PFSK-1 (cell line): ENCODE data around the gene CCDC97.

Source experiments
- FOXP2 ChIP-seq: optimal IDR thresholded peaks from 2 replicates; pipeline ENCODE3; 2011; ENCODE audit warnings: borderline replicate concordance, control low read depth, inconsistent platforms; ENCODE audit not compliant: insufficient read depth; ENCODE audit errors: extremely low read length, extremely low read depth
- POLR2AphosphoS5 ChIP-seq: IDR thresholded peaks from 2 replicates; pipeline ENCODE4 v1.6.1; 2012; ENCODE audit warnings: low read depth, mild to moderate bottlenecking, control low read depth, low read length, moderate library complexity
- REST ChIP-seq, 2 experiments: IDR thresholded peaks; 2 replicates each; pipeline versions ENCODE4 v1.6.1 to v1.8.0; 2011 to 2012; ENCODE audit warnings: low read depth in 2 of 2, low read length in 2 of 2, control low read depth in 1 of 2, inconsistent platforms in 1 of 2, mild to moderate bottlenecking in 1 of 2, moderate library complexity in 1 of 2; ENCODE audit not compliant: insufficient read depth in 1 of 2
- SIN3A ChIP-seq: IDR thresholded peaks from 2 replicates; pipeline ENCODE4 v1.6.1; 2012; ENCODE audit warnings: mild to moderate bottlenecking, low read length, moderate library complexity, borderline replicate concordance; ENCODE audit not compliant: insufficient read depth
- TAF1 ChIP-seq: IDR thresholded peaks from 2 replicates; pipeline ENCODE4 v1.6.1; 2012; ENCODE audit warnings: low read length, control low read depth, borderline replicate concordance; ENCODE audit not compliant: insufficient read depth

The CCDC97 gene

GRCh38 chr19:41316306-41316920, 6.4 kb downstream of the CCDC97 start:
- TF ChIP-seq TAF1 (no peak), SIN3A (no peak), REST (IDR thresholded peaks at IDR 0.05; ENCODE audit: insufficient read depth in 1 of 2, low read depth in 2 of 2, low read length in 2 of 2) (no peak), POLR2AphosphoS5 (no peak)

GRCh38 chr19:41318696-41319499, 8.9 kb downstream of the CCDC97 start:
- no peak for TF ChIP-seq REST (IDR thresholded peaks at IDR 0.05; ENCODE audit: insufficient read depth in 1 of 2, low read depth in 2 of 2, low read length in 2 of 2)
- TF ChIP-seq POLR2AphosphoS5 = peak; percentile 34; the same call in 1 of the 2 replicates
- TF ChIP-seq SIN3A = no peak
- TF ChIP-seq TAF1 = no peak

DNA sequence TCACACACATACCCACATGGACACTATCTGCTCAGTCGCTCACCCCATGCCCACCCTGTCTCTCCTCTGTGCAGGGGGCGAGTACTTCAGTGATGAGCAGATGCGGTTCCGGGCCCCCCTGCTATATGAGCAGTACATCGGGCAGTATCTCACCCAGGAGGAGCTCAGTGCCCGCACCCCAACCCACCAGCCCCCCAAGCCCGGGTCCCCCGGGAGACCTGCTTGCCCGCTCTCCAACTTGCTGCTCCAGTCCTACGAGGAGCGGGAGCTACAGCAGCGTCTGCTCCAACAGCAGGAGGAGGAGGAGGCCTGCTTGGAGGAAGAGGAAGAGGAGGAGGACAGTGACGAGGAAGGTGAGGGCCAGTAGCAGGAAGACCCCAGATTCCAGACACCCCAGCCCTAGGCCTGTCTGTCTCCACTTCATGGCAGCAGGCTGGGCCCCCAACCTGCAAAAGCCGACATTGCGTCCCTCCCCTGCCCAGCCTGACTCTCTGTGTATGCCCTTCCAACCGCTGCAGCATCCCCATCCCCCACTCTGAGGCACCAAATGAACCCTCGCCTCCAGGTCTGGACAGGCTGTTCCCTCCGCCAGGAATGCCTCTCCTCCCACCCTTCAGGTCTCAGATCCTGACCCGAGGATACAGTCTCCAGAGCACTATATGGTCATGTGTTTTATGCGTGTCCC, 9.7 kb downstream of the CCDC97 start:
- no peak for TF ChIP-seq FOXP2
- no peak for TF ChIP-seq POLR2AphosphoS5
- TF ChIP-seq TAF1 = no peak
- TF ChIP-seq REST (IDR thresholded peaks at IDR 0.05; ENCODE audit: insufficient read depth in 1 of 2, low read depth in 2 of 2, low read length in 2 of 2) = no peak
- no peak for TF ChIP-seq SIN3A

DNA sequence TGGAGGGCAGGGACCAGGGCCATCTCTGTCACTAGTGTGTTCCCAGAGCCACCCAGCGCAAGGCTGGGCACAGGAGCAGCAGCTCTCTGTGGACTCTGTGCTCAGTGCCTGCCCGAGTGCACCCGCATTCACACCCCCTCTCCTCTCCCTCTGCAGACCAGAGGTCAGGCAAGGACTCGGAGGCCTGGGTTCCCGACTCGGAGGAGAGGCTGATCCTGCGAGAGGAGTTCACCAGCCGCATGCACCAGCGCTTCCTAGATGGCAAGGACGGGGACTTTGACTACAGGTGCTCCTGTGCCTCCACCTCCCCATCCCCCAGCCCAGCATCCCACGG, 10.2 kb downstream of the CCDC97 start:
- TF ChIP-seq POLR2AphosphoS5 (no peak), TAF1 (no peak), REST (IDR thresholded peaks at IDR 0.05; ENCODE audit: insufficient read depth in 1 of 2, low read depth in 2 of 2, low read length in 2 of 2) (no peak), SIN3A (no peak), FOXP2 (no peak)
